ENCODE data around the gene DSTN.

Gene DSTN

GRCh38 chr20:17637985-17638640, 68.2 kb downstream of the DSTN start:
- DNase-seq (ENCODE audit: low spot score) = no peak

DNA sequence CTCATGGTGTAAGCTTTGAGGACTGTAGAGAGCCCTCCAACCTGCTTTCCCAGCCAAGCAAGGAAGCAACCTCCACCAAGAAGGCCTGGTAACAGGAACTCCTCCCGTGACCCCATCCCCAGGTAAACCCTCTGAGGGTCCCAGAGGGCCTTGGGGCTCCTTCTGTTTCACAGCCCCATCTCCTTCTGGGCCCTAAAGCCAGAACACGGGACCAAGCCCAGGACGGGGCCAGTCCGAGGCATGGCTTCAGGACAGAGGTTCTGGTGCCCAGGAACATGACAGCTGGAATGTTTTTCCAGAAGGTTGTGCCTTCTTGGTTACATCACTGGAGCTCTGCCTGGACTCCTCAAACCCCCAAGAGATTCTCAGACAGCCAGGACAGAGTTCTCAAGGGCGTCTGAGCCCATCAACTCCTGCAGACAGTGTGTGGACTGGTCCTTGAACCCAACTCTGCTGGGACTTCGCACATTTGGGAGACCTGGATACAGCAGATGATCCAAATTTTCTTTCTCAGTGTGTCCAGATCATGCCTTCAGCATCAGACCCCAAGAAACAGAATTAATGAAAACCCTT, 69.0 kb downstream of the DSTN start:
- DNase-seq (ENCODE audit: low spot score) = no peak

DNA sequence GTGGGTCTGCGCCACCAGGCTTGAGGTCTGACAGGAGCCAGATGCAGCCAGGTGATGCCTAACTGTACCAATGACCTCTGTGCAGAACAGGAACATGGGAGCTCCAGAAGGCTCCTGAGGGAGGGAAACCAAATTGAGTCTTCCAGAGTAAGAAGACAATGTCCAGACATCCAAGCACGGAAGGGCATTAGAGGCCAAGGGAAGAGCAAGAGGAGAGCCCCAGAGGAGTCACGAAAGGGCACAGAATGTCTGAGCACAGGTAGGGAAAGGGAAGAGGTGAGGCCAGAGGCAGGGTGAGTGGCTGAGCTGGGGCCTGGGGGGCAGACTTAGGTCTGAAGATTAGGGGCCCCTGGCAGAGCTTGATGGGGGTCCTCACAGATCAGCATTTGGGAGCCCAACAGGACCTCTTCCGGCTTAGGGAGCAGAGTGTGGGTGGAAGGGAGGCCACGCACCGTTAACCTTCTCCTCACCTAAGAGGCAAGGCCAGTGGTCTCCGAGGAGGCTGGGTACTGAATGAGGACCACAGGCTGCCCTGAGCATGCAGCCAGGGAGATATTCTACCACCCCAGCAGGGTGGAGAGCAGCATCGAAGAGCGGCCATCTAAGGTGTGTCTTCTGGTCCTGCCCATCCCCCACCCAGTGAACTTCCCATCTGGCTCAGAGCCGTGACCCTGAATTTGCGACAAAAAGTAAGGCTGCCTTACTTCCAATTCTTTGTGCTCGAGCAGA, 70.4 kb downstream of the DSTN start:
- DNase-seq (ENCODE audit: low spot score) = no peak

- DNase-seq (ENCODE audit: low spot score) = no peak
These were observed 71.1 kb downstream of the DSTN start for GRCh38 chr20:17640875-17641378.

DNA sequence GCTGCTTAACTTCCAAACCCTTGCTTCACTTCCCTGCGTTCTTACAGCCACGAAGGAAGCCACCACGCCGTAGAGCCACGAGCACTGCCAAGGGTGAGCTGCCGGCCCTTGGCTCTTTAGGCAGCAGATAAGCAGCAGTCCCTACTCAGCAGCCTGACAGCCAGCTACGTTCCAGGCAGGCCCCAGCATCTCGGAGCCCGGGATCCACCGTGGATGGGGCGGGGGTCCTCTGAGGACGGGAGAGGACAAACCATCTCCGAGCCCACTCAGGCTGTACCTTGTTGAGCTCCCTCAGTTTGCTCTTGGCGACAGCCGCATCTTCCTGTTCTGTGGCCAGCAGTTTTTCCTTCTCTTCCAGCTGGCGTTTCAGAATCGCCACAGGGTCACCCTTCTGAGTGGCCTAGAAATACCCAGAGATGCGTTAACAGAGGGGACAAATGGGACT, 71.7 kb downstream of the DSTN start:
- no peak for DNase-seq (ENCODE audit: low spot score)

GRCh38 chr20:17641993-17642392, 72.1 kb downstream of the DSTN start:
- no peak for DNase-seq (ENCODE audit: low spot score)

DNA sequence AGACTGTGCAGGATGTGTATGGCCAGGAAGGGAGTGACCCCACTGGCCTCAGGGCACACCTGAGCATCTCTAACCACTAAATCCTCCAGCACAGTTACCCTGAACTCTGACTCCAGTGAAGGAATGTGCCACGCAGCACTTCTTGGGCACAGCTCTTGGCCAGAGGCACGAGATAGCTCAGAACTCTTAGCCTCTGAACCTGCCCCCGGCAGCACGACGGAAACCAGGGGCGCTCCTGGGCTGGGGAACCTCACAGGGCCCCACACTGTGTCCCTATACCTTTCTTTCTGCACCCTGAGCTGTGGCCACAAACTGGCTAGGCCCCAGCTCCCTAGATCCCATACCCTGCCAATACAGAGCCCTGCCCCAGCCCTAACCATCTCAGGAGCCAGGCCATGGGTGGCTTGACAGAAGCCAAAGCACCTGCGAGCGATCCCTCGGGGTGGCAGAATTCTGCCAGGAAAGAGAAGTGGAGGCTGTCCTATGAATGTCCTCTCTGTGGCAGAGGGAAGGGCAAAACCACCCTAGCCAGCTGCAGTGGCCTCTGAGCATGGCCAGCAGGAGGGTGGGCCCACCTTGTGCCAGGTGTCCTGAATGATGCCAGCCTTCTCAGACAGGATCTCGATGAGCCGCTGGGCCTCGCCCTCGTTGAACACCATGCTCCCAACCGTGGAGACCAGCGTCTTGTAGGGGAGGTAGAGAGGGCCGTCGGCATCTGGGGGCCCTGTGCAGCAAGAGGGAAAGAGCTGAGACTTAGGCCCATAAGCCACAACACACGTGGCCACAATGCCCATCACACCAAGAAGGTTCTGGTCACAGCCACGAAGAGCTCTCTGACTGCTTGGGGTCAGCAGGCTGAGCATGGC, 72.8 kb downstream of the DSTN start:
- no peak for DNase-seq (ENCODE audit: low spot score)

DNA sequence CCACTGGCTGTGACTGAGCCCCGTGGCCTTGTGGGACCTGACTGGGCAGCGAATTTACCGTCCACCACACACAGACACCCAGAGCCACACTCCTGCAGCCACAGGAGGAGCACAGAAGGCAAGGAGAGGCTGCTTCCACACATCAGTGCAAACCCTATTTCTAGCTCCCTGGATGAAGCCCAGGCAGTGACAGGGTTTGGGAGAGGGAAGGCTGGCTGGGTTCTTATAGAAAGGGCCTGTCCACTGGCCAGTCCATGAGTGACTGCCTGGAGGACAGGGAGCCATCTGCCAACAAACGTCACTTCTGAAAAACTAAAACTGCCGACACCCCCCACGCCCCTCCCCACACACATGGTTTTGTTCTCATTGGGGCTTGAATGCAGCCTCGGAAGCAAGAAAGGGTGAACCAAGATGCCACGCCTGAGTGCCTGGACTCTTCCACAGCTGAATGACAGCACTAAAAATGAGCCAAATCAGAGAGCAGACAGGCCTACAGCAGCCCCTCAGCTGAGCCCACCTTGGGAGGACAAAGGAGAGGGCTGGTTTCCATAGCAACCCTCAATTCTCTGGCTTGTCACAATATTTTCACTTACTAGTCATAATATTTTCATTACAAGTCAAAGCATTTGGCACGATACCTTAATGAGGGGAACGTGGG, 73.8 kb downstream of the DSTN start:
- DNase-seq (ENCODE audit: low spot score) = no peak

DNA sequence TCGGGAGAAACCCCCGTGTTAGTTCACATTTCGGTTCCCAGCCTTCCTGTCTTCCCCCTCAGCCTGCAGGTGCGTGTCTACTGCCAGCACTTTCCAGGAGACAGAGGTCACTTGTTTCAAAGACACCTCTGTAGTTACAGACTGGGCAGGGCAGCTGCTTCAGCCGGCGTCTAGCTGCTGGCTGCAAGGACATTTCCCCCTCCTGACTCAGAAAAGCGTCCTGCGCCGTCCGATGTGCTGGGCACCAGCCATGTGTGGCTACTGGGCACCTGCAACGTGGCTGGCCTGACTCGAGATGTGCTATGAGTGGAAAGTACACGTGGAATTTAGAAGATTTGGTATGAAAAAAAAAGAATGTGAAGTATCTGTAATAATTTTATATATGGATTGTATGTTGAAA, 74.6 kb downstream of the DSTN start:
- DNase-seq (ENCODE audit: low spot score) = no peak

- no peak for DNase-seq (ENCODE audit: low spot score)
These were observed 75.1 kb downstream of the DSTN start for GRCh38 chr20:17645010-17645409.

GRCh38 chr20:17645546-17646208, 75.8 kb downstream of the DSTN start:
- no peak for DNase-seq (ENCODE audit: low spot score)

GRCh38 chr20:17646209-17646960, 76.5 kb downstream of the DSTN start:
- no peak for DNase-seq (ENCODE audit: low spot score)

GRCh38 chr20:17646961-17647301, 77.1 kb downstream of the DSTN start:
- DNase-seq (ENCODE audit: low spot score) = no peak

DNA sequence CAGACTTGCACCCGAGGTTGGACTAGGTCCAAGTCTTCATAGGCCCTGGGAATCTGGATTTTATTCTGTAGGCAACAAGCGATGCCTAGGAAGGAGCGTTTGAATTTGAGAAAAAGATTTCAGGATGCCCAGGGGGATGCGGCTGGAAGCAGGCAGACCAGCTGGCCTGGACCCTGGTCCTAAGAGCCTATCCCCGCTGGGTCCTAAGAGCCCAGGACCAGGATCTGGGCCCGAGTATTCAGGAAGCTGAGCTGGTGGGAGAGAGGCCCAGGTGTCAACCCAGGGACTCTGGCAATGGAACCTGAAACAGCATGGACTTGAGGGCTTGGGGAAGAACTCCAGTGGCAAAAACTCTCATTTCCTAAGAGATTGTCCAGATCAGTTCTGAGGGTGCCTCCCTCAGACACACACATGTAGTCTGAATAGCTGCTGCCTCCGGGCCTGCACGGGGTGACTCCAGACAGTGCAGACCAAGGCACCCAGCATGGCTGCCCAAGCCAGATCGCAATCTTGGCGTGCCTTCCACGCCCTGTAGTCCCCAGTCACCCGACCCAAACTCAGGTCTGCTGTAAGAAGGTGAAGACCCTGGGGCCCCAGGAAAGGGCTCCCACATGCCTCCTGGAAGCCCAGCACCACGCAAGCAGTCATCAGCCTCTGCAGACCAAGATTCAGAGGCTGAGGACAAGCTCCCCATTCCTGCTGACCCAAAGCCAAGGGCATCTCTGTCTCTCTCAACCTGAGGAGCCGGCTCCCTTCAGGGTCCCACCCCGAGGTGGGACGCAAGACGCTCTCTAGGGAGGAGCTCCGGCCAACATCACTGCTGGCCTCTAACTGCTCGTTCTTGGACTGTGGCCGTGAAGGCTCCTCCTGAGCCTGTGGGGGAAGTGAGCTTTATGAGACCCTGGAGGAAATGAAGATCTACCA, 77.8 kb downstream of the DSTN start:
- DNase-seq (ENCODE audit: low spot score) = no peak

GRCh38 chr20:17648315-17648646, 78.4 kb downstream of the DSTN start:
- no peak for DNase-seq (ENCODE audit: low spot score)

DNA sequence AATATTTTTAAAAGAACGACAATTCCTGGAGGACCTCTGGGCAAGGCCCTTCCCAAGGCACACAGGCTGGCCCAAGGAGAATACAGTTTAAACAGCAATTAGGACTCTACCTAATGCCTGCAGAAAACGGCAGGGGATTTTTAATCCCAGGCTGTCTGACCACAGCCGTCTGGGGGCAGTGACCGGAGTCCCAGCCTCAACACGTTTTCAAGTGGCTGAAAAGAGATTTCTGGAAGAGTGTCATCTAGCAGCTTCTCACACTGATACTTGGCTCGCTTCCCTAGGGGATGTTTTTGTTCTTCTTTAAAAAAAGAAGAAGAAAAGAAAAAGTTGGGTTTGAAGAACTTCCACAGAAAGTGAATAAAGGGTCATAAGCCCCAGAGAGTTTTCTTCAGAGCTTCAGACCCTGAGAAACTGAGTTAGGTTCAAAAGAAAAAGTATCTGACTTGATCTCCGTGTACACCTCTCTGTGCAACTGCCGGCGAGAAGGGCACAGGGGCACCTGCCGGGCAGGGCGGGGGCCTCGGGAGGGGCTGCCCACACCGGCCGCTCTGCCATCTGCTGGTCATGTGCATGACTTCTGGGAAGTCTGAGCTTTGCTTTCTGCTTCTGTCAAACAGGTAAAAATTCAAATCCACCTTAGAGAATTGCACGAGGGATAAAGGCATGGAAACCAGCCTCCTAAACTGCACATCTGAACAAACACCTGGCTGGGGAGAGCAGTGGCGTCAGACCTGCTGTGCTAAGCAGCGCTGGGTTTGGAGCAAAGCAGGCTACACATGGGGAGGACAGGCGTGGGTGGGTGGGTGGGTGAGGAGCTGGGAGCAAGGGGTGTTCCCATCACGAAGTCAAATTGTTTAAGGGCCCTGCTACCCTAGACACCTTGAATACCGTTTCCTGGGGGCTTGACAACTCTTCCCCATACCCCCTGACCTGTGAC, 79.2 kb downstream of the DSTN start:
- peak; percentile 38 for DNase-seq (ENCODE audit: low spot score)

GRCh38 chr20:17650301-17651128, 80.6 kb downstream of the DSTN start:
- DNase-seq (ENCODE audit: low spot score) = no peak

Data from CD4-positive, alpha-beta T cell treated with Interleukin-6 at 100 ng/mL for 8 hours (primary cell).